Choroid plexus epithelial cell (primary cell): Measurements from ENCODE around the gene KIF1A.
"Not testable (repeated sequence)": the region's sequence is repeated elsewhere in the genome, so short reads cannot be mapped to it uniquely, and the experiment has no call there.

ENCODE experiments used
- DNase-seq: peaks from one replicate; pipeline ENCODE4 v3.0.0-alpha.2; 2010; ENCODE audit warnings: low read depth
- H3K4me3 ChIP-seq: 2 replicates; pipeline ENCODE4 v1.5.1; 2011; ENCODE audit warnings: low read depth, mild to moderate bottlenecking, control low read depth, low read length, moderate library complexity
- CTCF ChIP-seq: conservative IDR thresholded peaks from 2 replicates; pipeline ENCODE4 v1.5.1; 2011; ENCODE audit warnings: low read depth, mild to moderate bottlenecking, control low read depth, inconsistent platforms, low read length, moderate library complexity

KIF1A gene

GRCh38 chr2:240703417-240704341 lies 116.3 kb downstream of the KIF1A start:
- H3K4me3 ChIP-seq: no peak overlapping the region
- TF ChIP-seq CTCF: no peak
- DNase-seq: no peak

GRCh38 chr2:240702640-240703011 lies 117.4 kb downstream of the KIF1A start:
- no peak for TF ChIP-seq CTCF
- no peak for DNase-seq
- no peak overlapping the region for H3K4me3 ChIP-seq

- no peak for TF ChIP-seq CTCF
- H3K4me3 ChIP-seq: no peak overlapping the region
- no peak for DNase-seq
Observed at GRCh38 chr2:240701736-240702639, 118.0 kb downstream of the KIF1A start.

- no peak for DNase-seq
- TF ChIP-seq CTCF: no peak
- H3K4me3 ChIP-seq: no peak overlapping the region
Observed at GRCh38 chr2:240701091-240701735, 118.8 kb downstream of the KIF1A start.

GRCh38 chr2:240700616-240701015 lies 119.4 kb downstream of the KIF1A start:
- H3K4me3 ChIP-seq, DNase-seq: not testable (repeated sequence)

GRCh38 chr2:240699835-240700234 lies 120.2 kb downstream of the KIF1A start:
- not testable (repeated sequence) for H3K4me3 ChIP-seq, DNase-seq

- not testable (repeated sequence) for H3K4me3 ChIP-seq, DNase-seq
Observed at GRCh38 chr2:240698852-240699561, 121.0 kb downstream of the KIF1A start.

- not testable (repeated sequence) for DNase-seq, H3K4me3 ChIP-seq
Observed at GRCh38 chr2:240696469-240696868, 123.5 kb downstream of the KIF1A start.

GRCh38 chr2:240695593-240695992 lies 124.4 kb downstream of the KIF1A start:
- not testable (repeated sequence) for H3K4me3 ChIP-seq

GRCh38 chr2:240694304-240694703 lies 125.7 kb downstream of the KIF1A start:
- not testable (repeated sequence) for H3K4me3 ChIP-seq, DNase-seq

More at GRCh38 chr2:240695593-240695992, 124.4 kb downstream of the KIF1A start:
- DNase-seq: not testable (repeated sequence)

GRCh38 chr2:240692583-240693561 lies 127.1 kb downstream of the KIF1A start:
- not testable (repeated sequence) for H3K4me3 ChIP-seq, DNase-seq
